ENCODE measurements around the gene GBF1.

DNA sequence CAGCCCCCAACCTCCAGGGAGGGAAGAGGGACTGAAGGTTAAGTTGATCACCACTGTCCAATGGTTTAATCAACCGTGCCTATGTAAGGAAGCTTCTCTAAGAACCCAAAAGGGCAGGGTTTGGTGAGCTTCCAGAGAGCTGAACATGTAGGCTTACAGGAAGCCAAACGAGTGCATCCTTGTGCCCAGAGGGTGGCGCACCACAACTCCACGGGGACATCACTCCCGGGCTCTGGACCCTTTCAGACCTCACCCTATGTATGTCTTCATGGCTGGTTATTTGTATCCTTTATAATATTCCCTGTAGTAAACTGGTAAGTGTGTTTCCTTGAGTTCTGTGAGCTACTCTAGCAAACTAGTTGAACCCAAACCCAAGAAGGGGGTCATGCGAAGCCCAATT lies 138.7 kb downstream of the GBF1 start:
- TF ChIP-seq, protein P1, sequence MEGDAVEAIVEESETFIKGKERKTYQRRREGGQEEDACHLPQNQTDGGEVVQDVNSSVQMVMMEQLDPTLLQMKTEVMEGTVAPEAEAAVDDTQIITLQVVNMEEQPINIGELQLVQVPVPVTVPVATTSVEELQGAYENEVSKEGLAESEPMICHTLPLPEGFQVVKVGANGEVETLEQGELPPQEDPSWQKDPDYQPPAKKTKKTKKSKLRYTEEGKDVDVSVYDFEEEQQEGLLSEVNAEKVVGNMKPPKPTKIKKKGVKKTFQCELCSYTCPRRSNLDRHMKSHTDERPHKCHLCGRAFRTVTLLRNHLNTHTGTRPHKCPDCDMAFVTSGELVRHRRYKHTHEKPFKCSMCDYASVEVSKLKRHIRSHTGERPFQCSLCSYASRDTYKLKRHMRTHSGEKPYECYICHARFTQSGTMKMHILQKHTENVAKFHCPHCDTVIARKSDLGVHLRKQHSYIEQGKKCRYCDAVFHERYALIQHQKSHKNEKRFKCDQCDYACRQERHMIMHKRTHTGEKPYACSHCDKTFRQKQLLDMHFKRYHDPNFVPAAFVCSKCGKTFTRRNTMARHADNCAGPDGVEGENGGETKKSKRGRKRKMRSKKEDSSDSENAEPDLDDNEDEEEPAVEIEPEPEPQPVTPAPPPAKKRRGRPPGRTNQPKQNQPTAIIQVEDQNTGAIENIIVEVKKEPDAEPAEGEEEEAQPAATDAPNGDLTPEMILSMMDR (IDR thresholded peaks at IDR 0.05; ENCODE audit: insufficient read depth, low read length) = no peak
- TF ChIP-seq POLR2AphosphoS5 (IDR thresholded peaks at IDR 0.05; ENCODE audit: low read depth) = no peak
